ENCODE measurements around the gene TMEM131. TPM values are rescaled to one million over a fixed set of nuclear protein-coding genes. Genes with fewer than 3 reads are reported as not detected.
A peak's percentile ranks its signal among the peaks of the same experiment; 100 is the strongest.

Gene TMEM131
- total RNA-seq, 1 experiment from 2014 or later: 29.2 TPM

DNA sequence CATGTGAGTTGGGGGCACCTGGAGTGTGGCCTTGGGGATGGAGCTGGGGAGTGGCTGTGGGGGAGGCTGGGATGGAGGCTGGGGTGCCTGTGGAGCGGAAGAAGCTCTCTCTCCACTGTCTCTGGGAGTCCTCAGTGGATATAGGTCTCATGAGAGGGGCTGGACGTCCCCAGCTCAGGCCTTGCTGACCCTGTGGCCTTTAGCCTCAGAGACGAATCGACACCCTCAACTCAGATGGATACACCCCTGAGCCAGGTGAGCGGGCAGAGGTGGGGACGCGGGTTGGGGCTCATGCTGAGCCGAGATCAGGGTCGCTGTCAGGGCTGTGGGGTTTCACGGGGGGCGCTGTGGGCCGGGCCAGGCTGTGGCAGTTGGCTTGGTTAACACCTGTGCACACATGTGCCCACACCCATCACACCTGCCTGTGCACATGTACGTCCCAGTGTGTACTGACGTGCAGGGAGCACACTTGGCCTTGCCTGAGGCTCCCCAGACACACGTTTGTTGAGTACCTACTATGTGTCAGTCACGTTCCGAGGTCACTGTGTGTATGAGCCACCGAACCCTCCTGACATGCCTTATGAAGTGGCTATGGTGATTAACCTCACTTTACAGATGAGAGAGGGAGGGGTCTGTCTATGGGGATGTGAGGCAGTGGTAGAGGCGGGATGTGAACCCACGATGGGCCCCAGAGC lies 262.3 kb downstream of the TMEM131 start:
- DNase-seq: no peak
- no peak overlapping the region for H3K4me3 Mint-ChIP-seq (ENCODE audit: low read depth, unreplicated experiment)
- BruUV-seq (replicated peaks): no TSS peak
- CTCF ChIA-PET: no interaction called here
- no peaks in the 10 kb centered on the region for H3K36me3 Mint-ChIP-seq (ENCODE audit: insufficient read depth, unreplicated experiment)
- peaks cover 30% of the 10 kb centered on the region for H3K27me3 Mint-ChIP-seq (ENCODE audit: unreplicated experiment)
- H3K4me1 Mint-ChIP-seq (ENCODE audit: low read depth, unreplicated experiment): peaks cover 5% of the 10 kb centered on the region
- no peak for TF ChIP-seq CTCF (IDR thresholded peaks at IDR 0.05; ENCODE audit: unreplicated experiment)
- H3K9me3 Mint-ChIP-seq (ENCODE audit: low read depth, unreplicated experiment): no peaks in the 10 kb centered on the region
- H3K27ac Mint-ChIP-seq (ENCODE audit: unreplicated experiment): no peak overlapping the region
- intact Hi-C loops (cut with micrococcal nuclease; ENCODE audit: unreplicated experiment): no loop called here

DNA sequence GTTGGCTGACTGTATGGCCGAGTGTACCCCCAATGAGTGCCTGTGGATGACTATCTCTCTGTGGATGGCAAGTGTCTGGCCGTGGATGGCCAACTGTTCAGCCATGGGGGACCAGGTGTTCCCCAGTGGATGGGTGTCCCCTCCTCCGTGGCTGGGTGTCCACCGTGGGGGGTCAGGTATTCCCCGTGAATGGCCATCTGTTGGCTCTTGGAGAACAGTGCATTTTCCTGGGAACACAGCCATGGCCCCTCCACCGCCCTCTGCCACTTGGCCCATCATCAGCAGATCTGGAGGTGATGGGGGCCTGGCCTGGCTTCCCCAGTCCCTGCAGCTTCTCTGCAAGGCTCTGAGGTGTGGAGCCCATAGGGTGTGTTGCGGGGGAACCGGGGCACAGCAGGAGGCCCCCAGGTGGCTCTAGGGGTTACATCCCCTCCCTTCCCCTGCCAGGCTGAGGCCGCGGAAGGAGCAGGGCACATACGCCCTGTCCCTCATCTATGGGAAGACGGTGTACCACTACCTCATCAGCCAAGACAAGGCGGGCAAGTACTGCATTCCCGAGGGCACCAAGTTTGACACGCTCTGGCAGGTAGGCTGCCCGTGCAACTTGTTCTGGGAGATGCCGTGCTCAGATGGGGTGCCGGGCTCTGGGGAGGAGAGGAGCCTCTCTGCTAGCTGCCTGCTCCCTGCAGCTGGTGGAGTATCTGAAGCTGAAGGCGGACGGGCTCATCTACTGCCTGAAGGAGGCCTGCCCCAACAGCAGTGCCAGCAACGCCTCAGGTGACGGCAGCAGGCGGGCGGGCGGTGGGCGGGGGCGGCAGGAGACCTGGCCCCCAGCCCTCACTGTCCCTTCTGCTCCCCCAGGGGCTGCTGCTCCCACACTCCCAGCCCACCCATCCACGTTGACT lies 263.1 kb downstream of the TMEM131 start:
- CTCF ChIA-PET: no interaction called here
- H3K4me1 Mint-ChIP-seq (ENCODE audit: low read depth, unreplicated experiment): peaks cover 12% of the 10 kb centered on the region
- no peak for TF ChIP-seq CTCF (IDR thresholded peaks at IDR 0.05; ENCODE audit: unreplicated experiment)
- no peaks in the 10 kb centered on the region for H3K36me3 Mint-ChIP-seq (ENCODE audit: insufficient read depth, unreplicated experiment)
- H3K4me3 Mint-ChIP-seq (ENCODE audit: low read depth, unreplicated experiment): no peak overlapping the region
- BruUV-seq (replicated peaks): no TSS peak
- no peak for DNase-seq
- H3K27ac Mint-ChIP-seq (ENCODE audit: unreplicated experiment): no peak overlapping the region
- no peaks in the 10 kb centered on the region for H3K9me3 Mint-ChIP-seq (ENCODE audit: low read depth, unreplicated experiment)
- intact Hi-C loops (cut with micrococcal nuclease; ENCODE audit: unreplicated experiment): no loop called here
- H3K27me3 Mint-ChIP-seq (ENCODE audit: unreplicated experiment): peaks cover 30% of the 10 kb centered on the region

GRCh38 chr2:97731274-97732020 lies 264.3 kb downstream of the TMEM131 start:
- CTCF ChIA-PET: no interaction called here
- BruUV-seq (replicated peaks): no TSS peak
- peaks cover 13% of the 10 kb centered on the region for H3K4me1 Mint-ChIP-seq (ENCODE audit: low read depth, unreplicated experiment)
- no peak overlapping the region for H3K4me3 Mint-ChIP-seq (ENCODE audit: low read depth, unreplicated experiment)
- H3K27ac Mint-ChIP-seq (ENCODE audit: unreplicated experiment): no peak overlapping the region
- DNase-seq: no peak
- H3K9me3 Mint-ChIP-seq (ENCODE audit: low read depth, unreplicated experiment): no peaks in the 10 kb centered on the region
- TF ChIP-seq CTCF (IDR thresholded peaks at IDR 0.05; ENCODE audit: unreplicated experiment): no peak
- H3K27me3 Mint-ChIP-seq (ENCODE audit: unreplicated experiment): peaks cover 27% of the 10 kb centered on the region
- intact Hi-C loops (cut with micrococcal nuclease; ENCODE audit: unreplicated experiment): no loop called here
- H3K36me3 Mint-ChIP-seq (ENCODE audit: insufficient read depth, unreplicated experiment): no peaks in the 10 kb centered on the region

DNA sequence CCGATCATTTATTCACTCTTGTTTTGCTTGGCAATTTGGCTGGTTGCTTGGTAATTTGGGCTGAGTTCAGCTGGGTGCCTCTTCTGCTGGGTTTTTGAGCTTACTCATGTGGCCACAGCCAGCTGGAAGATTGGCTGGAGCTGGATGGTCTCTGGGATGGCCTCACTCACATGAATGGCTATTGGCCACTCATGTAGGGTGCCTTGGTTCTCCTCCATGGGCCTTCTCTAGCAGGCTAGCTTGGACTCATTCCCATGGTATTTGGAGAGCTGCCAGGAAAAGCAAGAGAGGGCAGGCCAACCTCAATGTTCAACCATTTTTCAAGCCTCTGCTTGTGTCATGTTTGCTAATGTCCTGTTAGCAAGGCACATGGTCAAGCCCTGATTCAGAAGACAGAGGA lies 265.5 kb downstream of the TMEM131 start:
- BruUV-seq (replicated peaks): no TSS peak
- no peak overlapping the region for H3K27ac Mint-ChIP-seq (ENCODE audit: unreplicated experiment)

More for the DNA sequence above, 265.5 kb downstream of the TMEM131 start:
- CTCF ChIA-PET: no interaction called here
- Mint-ChIP-seq H3K4me1 (ENCODE audit: low read depth, unreplicated experiment) (peaks cover 13% of the 10 kb centered on the region), H3K36me3 (ENCODE audit: insufficient read depth, unreplicated experiment) (no peaks in the 10 kb centered on the region), H3K9me3 (ENCODE audit: low read depth, unreplicated experiment) (no peaks in the 10 kb centered on the region), H3K27me3 (ENCODE audit: unreplicated experiment) (peaks cover 20% of the 10 kb centered on the region), H3K4me3 (ENCODE audit: low read depth, unreplicated experiment) (no peak overlapping the region)
- TF ChIP-seq CTCF (IDR thresholded peaks at IDR 0.05; ENCODE audit: unreplicated experiment): no peak
- peak; percentile 39 for DNase-seq
- intact Hi-C loops (cut with micrococcal nuclease; ENCODE audit: unreplicated experiment): no loop called here
